ENCODE measurements around the gene CTSZ. TPM values are rescaled to one million over a fixed set of nuclear protein-coding genes. Genes with fewer than 3 reads are reported as not detected.

Gene CTSZ
- total RNA-seq (10 to 100 TPM; 35.3 to 36.0 TPM), polyA plus RNA-seq (1.5 TPM)

- peaks cover 0 to 2% (median 0%) of the 10 kb centered on the region in 3 donors for H3K36me3 Mint-ChIP-seq
- peak; percentile 27 to 61 (median 37) for DNase-seq
- no peaks in the 10 kb centered on the region for H3K9me3 Mint-ChIP-seq
- Histone ChIP-seq H3K9me3 (ENCODE audit: low read length) (no peaks in the 10 kb centered on the region), H3K27ac (ENCODE audit: low read depth, low read length) (peak within 1 kb of the TSS; percentile 54), H3K4me1 (ENCODE audit: insufficient read depth, low read length) (peaks cover 33% of the 10 kb centered on the region), H3K36me3 (ENCODE audit: insufficient read depth, low read length) (no peaks in the 10 kb centered on the region), H3K27me3 (ENCODE audit: insufficient read depth, low read length, poor library complexity, severe bottlenecking) (no peaks in the 10 kb centered on the region), H3K4me3 (ENCODE audit: low read length) (peak within 1 kb of the TSS; percentile 54)
- peaks cover 32 to 51% (median 37%) of the 10 kb centered on the region in 3 donors for H3K4me1 Mint-ChIP-seq
- peak within 1 kb of the TSS; percentile 67 to 90 (median 78) for H3K4me3 Mint-ChIP-seq
- POLR2A ChIA-PET: no interaction called here
- CTCF ChIA-PET: no interaction called here
- no peaks in the 10 kb centered on the region for H3K27me3 Mint-ChIP-seq
- H3K27ac Mint-ChIP-seq: peak within 1 kb of the TSS in 3 of 8 donors; percentile 61 to 83 (median 82)
Observed at GRCh38 chr20:59006864-59007664, at the start of gene CTSZ. TSS of gene CTSZ (minus strand) at chr20:59007254. CDS start at chr20:59007128, 126 bp downstream.

GRCh38 chr20:59055302-59055701 lies 48.2 kb upstream of the CTSZ start:
- Mint-ChIP-seq H3K27me3 (peaks cover 17 to 50% of the 10 kb centered on the region in 2 donors), H3K27ac (no peak overlapping the region), H3K36me3 (no peaks in the 10 kb centered on the region), H3K9me3 (no peaks in the 10 kb centered on the region), H3K4me1 (no peaks in the 10 kb centered on the region), H3K4me3 (no peak overlapping the region)
- Histone ChIP-seq H3K4me1 (ENCODE audit: insufficient read depth, low read length) (no peaks in the 10 kb centered on the region), H3K27me3 (ENCODE audit: insufficient read depth, low read length, poor library complexity, severe bottlenecking) (no peaks in the 10 kb centered on the region), H3K27ac (ENCODE audit: low read depth, low read length) (no peak overlapping the region), H3K9me3 (ENCODE audit: low read length) (no peaks in the 10 kb centered on the region), H3K4me3 (ENCODE audit: low read length) (no peak overlapping the region), H3K36me3 (ENCODE audit: insufficient read depth, low read length) (no peaks in the 10 kb centered on the region)
- ChIA-PET POLR2A (interaction anchor here (0.5 kb wide), 1 partner anchor 74 kb away, joined by 6 read pairs; no protein-coding TSS in a partner anchor), CTCF (interaction anchor here (0.7 to 1.1 kb wide), 2 partner anchors 15 to 130 kb away, joined by 3 read pairs; no protein-coding TSS in a partner anchor)
- DNase-seq: peak in 2 of 5 donors; percentile 13 to 14

- CTCF ChIA-PET: interaction anchor here (1.1 kb wide), 1 partner anchor 156 kb away, joined by 4 read pairs; no protein-coding TSS in a partner anchor
- H3K27ac Mint-ChIP-seq: no peak overlapping the region
Observed at GRCh38 chr20:59051666-59052185, 44.7 kb upstream of the CTSZ start.

GRCh38 chr20:59050437-59050836 lies 43.4 kb upstream of the CTSZ start:
- Mint-ChIP-seq H3K4me3 (no peak overlapping the region), H3K4me1 (peaks cover 0 to 5% (median 3%) of the 10 kb centered on the region in 3 donors), H3K27ac (peak overlapping the region in 1 of 8 donors; percentile 60), H3K9me3 (no peaks in the 10 kb centered on the region), H3K36me3 (no peaks in the 10 kb centered on the region), H3K27me3 (peaks cover 13 to 40% of the 10 kb centered on the region in 2 donors)
- Histone ChIP-seq H3K4me1 (ENCODE audit: insufficient read depth, low read length) (no peaks in the 10 kb centered on the region), H3K36me3 (ENCODE audit: insufficient read depth, low read length) (no peaks in the 10 kb centered on the region), H3K27me3 (ENCODE audit: insufficient read depth, low read length, poor library complexity, severe bottlenecking) (no peaks in the 10 kb centered on the region), H3K27ac (ENCODE audit: low read depth, low read length) (no peak overlapping the region), H3K9me3 (ENCODE audit: low read length) (no peaks in the 10 kb centered on the region), H3K4me3 (ENCODE audit: low read length) (no peak overlapping the region)
- CTCF ChIA-PET: interaction anchor here (1.2 kb wide), 1 partner anchor 171 kb away, joined by 3 read pairs; no protein-coding TSS in a partner anchor
- POLR2A ChIA-PET: no interaction called here
- no peak for DNase-seq

More at GRCh38 chr20:59051666-59052185, 44.7 kb upstream of the CTSZ start:
- H3K27ac ChIP-seq (ENCODE audit: low read depth, low read length): no peak overlapping the region
- no peak overlapping the region for H3K4me3 ChIP-seq (ENCODE audit: low read length)
- H3K27me3 Mint-ChIP-seq: peaks cover 15 to 47% of the 10 kb centered on the region in 2 donors
- H3K9me3 ChIP-seq (ENCODE audit: low read length): no peaks in the 10 kb centered on the region
- DNase-seq: no peak
- no peaks in the 10 kb centered on the region for H3K4me1 ChIP-seq (ENCODE audit: insufficient read depth, low read length)
- H3K4me3 Mint-ChIP-seq: no peak overlapping the region
- H3K27me3 ChIP-seq (ENCODE audit: insufficient read depth, low read length, poor library complexity, severe bottlenecking): no peaks in the 10 kb centered on the region
- no peaks in the 10 kb centered on the region for H3K36me3 ChIP-seq (ENCODE audit: insufficient read depth, low read length)
- H3K36me3 Mint-ChIP-seq: no peaks in the 10 kb centered on the region
- H3K9me3 Mint-ChIP-seq: no peaks in the 10 kb centered on the region
- peaks cover 0 to 5% (median 3%) of the 10 kb centered on the region in 3 donors for H3K4me1 Mint-ChIP-seq
- POLR2A ChIA-PET: no interaction called here

- Histone ChIP-seq H3K4me3 (ENCODE audit: low read length) (no peak overlapping the region), H3K4me1 (ENCODE audit: insufficient read depth, low read length) (peaks cover 5% of the 10 kb centered on the region), H3K27ac (ENCODE audit: low read depth, low read length) (no peak overlapping the region), H3K9me3 (ENCODE audit: low read length) (no peaks in the 10 kb centered on the region), H3K36me3 (ENCODE audit: insufficient read depth, low read length) (no peaks in the 10 kb centered on the region), H3K27me3 (ENCODE audit: insufficient read depth, low read length, poor library complexity, severe bottlenecking) (no peaks in the 10 kb centered on the region)
- H3K27me3 Mint-ChIP-seq: peaks cover 8 to 30% of the 10 kb centered on the region in 2 donors
- H3K27ac Mint-ChIP-seq: no peak overlapping the region
- no peak overlapping the region for H3K4me3 Mint-ChIP-seq
- no peak for DNase-seq
- ChIA-PET POLR2A (no interaction called here), CTCF (no interaction called here)
- H3K36me3 Mint-ChIP-seq: no peaks in the 10 kb centered on the region
- peaks cover 8 to 18% (median 15%) of the 10 kb centered on the region in 3 donors for H3K4me1 Mint-ChIP-seq
- no peaks in the 10 kb centered on the region for H3K9me3 Mint-ChIP-seq
Observed at GRCh38 chr20:59048681-59049030, 41.6 kb upstream of the CTSZ start.

GRCh38 chr20:59047938-59048680 lies 41.1 kb upstream of the CTSZ start:
- no peak overlapping the region for H3K4me3 ChIP-seq (ENCODE audit: low read length)
- H3K27me3 ChIP-seq (ENCODE audit: insufficient read depth, low read length, poor library complexity, severe bottlenecking): no peaks in the 10 kb centered on the region
- H3K4me3 Mint-ChIP-seq: peak overlapping the region in 1 of 7 donors; percentile 4
- H3K36me3 ChIP-seq (ENCODE audit: insufficient read depth, low read length): no peaks in the 10 kb centered on the region
- H3K4me1 ChIP-seq (ENCODE audit: insufficient read depth, low read length): peaks cover 11% of the 10 kb centered on the region
- peaks cover 8 to 24% of the 10 kb centered on the region in 2 donors for H3K27me3 Mint-ChIP-seq
- H3K36me3 Mint-ChIP-seq: peaks cover 0 to under 1% (median 0%) of the 10 kb centered on the region in 3 donors
- no peaks in the 10 kb centered on the region for H3K9me3 ChIP-seq (ENCODE audit: low read length)
- ChIA-PET POLR2A (no interaction called here), CTCF (no interaction called here)
- no peak overlapping the region for H3K27ac ChIP-seq (ENCODE audit: low read depth, low read length)
- H3K27ac Mint-ChIP-seq: peak overlapping the region in 2 of 8 donors; percentile 51 to 55
- H3K4me1 Mint-ChIP-seq: peaks cover 14 to 23% (median 21%) of the 10 kb centered on the region in 3 donors
- no peaks in the 10 kb centered on the region for H3K9me3 Mint-ChIP-seq
- no peak for DNase-seq

- CTCF ChIA-PET: interaction anchor here (1.9 kb wide), 1 partner anchor 161 kb away, joined by 5 read pairs; no protein-coding TSS in a partner anchor
- POLR2A ChIA-PET: no interaction called here
- Histone ChIP-seq H3K36me3 (ENCODE audit: insufficient read depth, low read length) (no peaks in the 10 kb centered on the region), H3K27me3 (ENCODE audit: insufficient read depth, low read length, poor library complexity, severe bottlenecking) (no peaks in the 10 kb centered on the region), H3K27ac (ENCODE audit: low read depth, low read length) (no peak overlapping the region), H3K4me3 (ENCODE audit: low read length) (no peak overlapping the region), H3K4me1 (ENCODE audit: insufficient read depth, low read length) (peaks cover 15% of the 10 kb centered on the region), H3K9me3 (ENCODE audit: low read length) (no peaks in the 10 kb centered on the region)
- peaks cover 0 to 1% (median 0%) of the 10 kb centered on the region in 3 donors for H3K36me3 Mint-ChIP-seq
- no peak overlapping the region for H3K4me3 Mint-ChIP-seq
- H3K27me3 Mint-ChIP-seq: peaks cover 6 to 19% of the 10 kb centered on the region in 2 donors
- peak overlapping the region in 1 of 8 donors; percentile 38 for H3K27ac Mint-ChIP-seq
- H3K9me3 Mint-ChIP-seq: no peaks in the 10 kb centered on the region
- peaks cover 15 to 25% (median 24%) of the 10 kb centered on the region in 3 donors for H3K4me1 Mint-ChIP-seq
- no peak for DNase-seq
Observed at GRCh38 chr20:59046862-59047261, 39.8 kb upstream of the CTSZ start.
